Kidney (tissue), 14 donors: Measurements from ENCODE around the gene SFT2D1. TPM values are rescaled to one million over a fixed set of nuclear protein-coding genes. Genes with fewer than 3 reads are reported as not detected.
"Not testable (repeated sequence)": the region's sequence is repeated elsewhere in the genome, so short reads cannot be mapped to it uniquely, and the experiment has no call there.

Experiments
- DNase-seq, 5 donors: peaks; one replicate each; pipeline ENCODE4 v3.0.0-alpha.2; 2013 to 2020
- FAIRE-seq: peaks from 2 replicates; lab custom pipeline; 2012; peaks lifted over from hg19 to GRCh38; lab: Jason Lieb, UNC
- H3K27ac ChIP-seq, 2 donors: one replicate each; pipeline ENCODE4 v1.7.0; 2013; ENCODE audit warnings: low read depth in 2 of 2, low read length in 2 of 2, inconsistent platforms in 1 of 2
- H3K27me3 ChIP-seq: one replicate; pipeline ENCODE4 v1.7.1; 2013; ENCODE audit warnings: low read length, inconsistent platforms; ENCODE audit not compliant: control insufficient read depth, insufficient read depth
- H3K36me3 ChIP-seq, 3 donors: one replicate each; pipeline versions ENCODE4 v1.7.0 to v1.7.1; 2013; ENCODE audit warnings: low read length in 3 of 3, control low read depth in 1 of 3, inconsistent platforms in 1 of 3; ENCODE audit not compliant: insufficient read depth in 3 of 3, control insufficient read depth in 2 of 3
- H3K4me1 ChIP-seq, 3 donors: one replicate each; pipeline versions ENCODE4 v1.7.0 to v1.7.1; 2013; ENCODE audit warnings: low read length in 3 of 3, inconsistent platforms in 1 of 3, low read depth in 1 of 3; ENCODE audit not compliant: control insufficient read depth in 2 of 3, insufficient read depth in 2 of 3
- H3K4me3 ChIP-seq, 3 donors: one replicate each; pipeline versions ENCODE4 v1.7.0 to v1.8.1; 2013; ENCODE audit warnings: low read length in 3 of 3, control low read depth in 1 of 3, inconsistent platforms in 1 of 3
- H3K9ac ChIP-seq, 3 donors: one replicate each; pipeline versions ENCODE4 v1.7.0 to v1.7.1; 2013; ENCODE audit warnings: low read length in 3 of 3, control low read depth in 1 of 3, inconsistent platforms in 1 of 3
- H3K9me3 ChIP-seq, 3 donors: one replicate each; pipeline versions ENCODE4 v1.7.0 to v1.7.1; 2013; ENCODE audit warnings: low read length in 3 of 3, control low read depth in 1 of 3, inconsistent platforms in 1 of 3; ENCODE audit not compliant: control insufficient read depth in 2 of 3, insufficient read depth in 1 of 3
- CTCF ChIP-seq: IDR thresholded peaks from 3 replicates; pipeline ENCODE4 v1.5.1; 2012; ENCODE audit warnings: mild to moderate bottlenecking, moderate library complexity, borderline replicate concordance; ENCODE audit not compliant: insufficient read depth; ENCODE audit errors: extremely low read depth
- intact Hi-C: fragments of 100-400 bp; cut with DNase I; formaldehyde crosslinking; loops from one replicate; pipeline ENCODE4 v1.11.1; 2022
- polyA plus RNA-seq: library from polyadenylated mRNA; stranded (reverse); fragments of 350-450 nt; fragmentation: Illumina TruSeq; extraction: RNeasy Lipid Tissue Mini Kit (QIAGEN cat#74804); gene quantifications from one replicate; pipeline ENCODE4 v1.2.3, GENCODE V29; 2014; ENCODE audit warnings: low read depth, low replicate concordance; ENCODE audit not compliant: insufficient read depth
- total RNA-seq: library from RNA; stranded (reverse); fragmentation: NEBNext Ultra II Directional; extraction: Animal tissue kit (Norgen Biotek cat#: 25700); gene quantifications from one replicate; pipeline ENCODE4 v1.2.1, GENCODE V29; 2021
- donor health status: control.
- donor health status: control.
- donor health status: control.
- donor health status: control.
- donor health status: control.
- donor health status: DM: yes; HTN: yes; CAD: no.
- donor health status: Normal renal cell carcinoma (clear cell type).

SFT2D1 gene
- total and polyA plus RNA-seq, 2 donors from 2014 or later = 48.3 to 73.2 TPM

GRCh38 chr6:166365221-166365620 lies 22.9 kb upstream of the SFT2D1 start:
- Histone ChIP-seq H3K9me3 (no peaks in the 10 kb centered on the region), H3K27me3 (no peaks in the 10 kb centered on the region), H3K36me3 (peaks cover 0 to 31% (median 10%) of the 10 kb centered on the region in 3 donors), H3K4me3 (no peak overlapping the region), H3K27ac (no peak overlapping the region), H3K9ac (no peak overlapping the region), H3K4me1 (no peaks in the 10 kb centered on the region)
- DNase-seq (no peak), FAIRE-seq (no peak)
- TF ChIP-seq CTCF = no peak
- intact Hi-C loops = no loop called here

GRCh38 chr6:166364456-166364855 lies 22.1 kb upstream of the SFT2D1 start:
- DNase-seq (no peak), FAIRE-seq (no peak)
- H3K9ac ChIP-seq = no peak overlapping the region
- H3K27ac ChIP-seq = no peak overlapping the region
- H3K9me3 ChIP-seq = no peaks in the 10 kb centered on the region
- no peaks in the 10 kb centered on the region for H3K4me1 ChIP-seq
- H3K36me3 ChIP-seq = peaks cover 0 to 31% (median 10%) of the 10 kb centered on the region in 3 donors
- no peak overlapping the region for H3K4me3 ChIP-seq
- no peak for TF ChIP-seq CTCF
- intact Hi-C loops = no loop called here
- H3K27me3 ChIP-seq = no peaks in the 10 kb centered on the region

- FAIRE-seq, H3K9ac ChIP-seq, H3K27ac ChIP-seq, H3K4me3 ChIP-seq, H3K27me3 ChIP-seq, H3K9me3 ChIP-seq, H3K4me1 ChIP-seq, DNase-seq, intact Hi-C loops: not testable (repeated sequence)
- peaks cover 0 to 31% (median 10%) of the 10 kb centered on the region in 3 donors for H3K36me3 ChIP-seq
These were observed 20.1 kb upstream of the SFT2D1 start for GRCh38 chr6:166362427-166362826.

GRCh38 chr6:166361077-166361429 lies 18.7 kb upstream of the SFT2D1 start:
- Histone ChIP-seq H3K27ac (no peak overlapping the region), H3K4me3 (no peak overlapping the region), H3K9ac (no peak overlapping the region), H3K27me3 (no peaks in the 10 kb centered on the region), H3K9me3 (no peaks in the 10 kb centered on the region), H3K4me1 (no peaks in the 10 kb centered on the region), H3K36me3 (peaks cover 0 to 25% (median 8%) of the 10 kb centered on the region in 3 donors)
- DNase-seq (no peak), FAIRE-seq (no peak)
- intact Hi-C loops = no loop called here
- no peak for TF ChIP-seq CTCF
